ENCODE results near the gene PARD3B.

Gene PARD3B

GRCh38 chr2:204966245-204966644 lies 421.0 kb downstream of the PARD3B start:
- no peak overlapping the region for H3K4me3 ChIP-seq (ENCODE audit: low read depth, low read length)
- DNase-seq (ENCODE audit: low read depth), result no peak
- TF ChIP-seq CTCF (IDR thresholded peaks at IDR 0.05; ENCODE audit: control insufficient read depth, extremely low read depth, insufficient read depth), result no peak

- DNase-seq (ENCODE audit: low read depth), result no peak
- TF ChIP-seq CTCF (IDR thresholded peaks at IDR 0.05; ENCODE audit: control insufficient read depth, extremely low read depth, insufficient read depth), result no peak
- H3K4me3 ChIP-seq (ENCODE audit: low read depth, low read length), result no peak overlapping the region
Measured at GRCh38 chr2:204967199-204967960, 422.1 kb downstream of the PARD3B start.

- DNase-seq (ENCODE audit: low read depth), result no peak
- H3K4me3 ChIP-seq (ENCODE audit: low read depth, low read length), result no peak overlapping the region
- TF ChIP-seq CTCF (IDR thresholded peaks at IDR 0.05; ENCODE audit: control insufficient read depth, extremely low read depth, insufficient read depth), result no peak
Measured at GRCh38 chr2:204971206-204971907, 426.1 kb downstream of the PARD3B start.

- H3K4me3 ChIP-seq (ENCODE audit: low read depth, low read length), result no peak overlapping the region
- DNase-seq (ENCODE audit: low read depth), result no peak
- TF ChIP-seq CTCF (IDR thresholded peaks at IDR 0.05; ENCODE audit: control insufficient read depth, extremely low read depth, insufficient read depth), result no peak
Measured at GRCh38 chr2:204972161-204972560, 426.9 kb downstream of the PARD3B start.

GRCh38 chr2:204972606-204973336 lies 427.5 kb downstream of the PARD3B start:
- TF ChIP-seq CTCF (IDR thresholded peaks at IDR 0.05; ENCODE audit: control insufficient read depth, extremely low read depth, insufficient read depth), result no peak
- DNase-seq (ENCODE audit: low read depth), result no peak
- H3K4me3 ChIP-seq (ENCODE audit: low read depth, low read length), result no peak overlapping the region

- DNase-seq (ENCODE audit: low read depth), result no peak
- no peak overlapping the region for H3K4me3 ChIP-seq (ENCODE audit: low read depth, low read length)
- no peak for TF ChIP-seq CTCF (IDR thresholded peaks at IDR 0.05; ENCODE audit: control insufficient read depth, extremely low read depth, insufficient read depth)
Measured at GRCh38 chr2:204973616-204974015, 428.3 kb downstream of the PARD3B start.
